ENCODE measurements around the gene RNF166.

The RNF166 gene

DNA sequence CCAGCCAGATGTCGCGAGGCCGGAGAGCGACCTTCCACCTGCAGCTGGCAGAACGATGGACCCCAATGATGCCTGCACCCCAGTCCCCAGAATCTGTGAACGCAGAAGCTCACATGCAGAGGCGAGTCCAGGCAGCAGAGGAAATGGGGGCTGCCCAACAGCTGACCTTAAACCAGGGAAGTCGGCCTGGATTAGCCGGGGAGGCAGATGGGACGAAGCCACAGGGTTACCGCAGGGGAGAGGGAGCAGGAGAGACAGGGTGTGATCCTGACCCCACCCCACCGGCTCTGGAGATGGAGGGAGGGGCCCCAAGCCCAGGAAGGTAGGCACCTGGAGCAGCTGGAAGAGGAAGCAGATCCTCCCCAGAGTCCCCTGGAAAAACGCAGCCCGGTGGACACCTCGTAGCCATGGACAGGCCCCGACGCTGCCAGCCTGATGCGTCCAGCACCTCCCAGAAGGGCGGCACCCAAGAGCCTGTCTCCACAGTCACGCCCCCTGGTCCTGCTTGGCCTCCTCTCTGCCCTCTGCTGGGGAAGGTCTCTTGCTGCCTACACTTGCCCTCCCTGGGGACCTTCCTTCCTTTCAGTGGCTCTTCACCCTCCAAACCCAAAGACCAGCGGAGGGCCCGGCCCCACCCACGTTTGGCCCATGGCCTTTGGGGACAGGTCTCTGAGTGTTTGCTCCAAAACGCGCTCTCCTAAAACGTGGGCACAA lies 41.5 kb upstream of the RNF166 start:
- no peak overlapping the region for H3K4me3 ChIP-seq (ENCODE audit: low read length)
- no peak overlapping the region for H3K9ac ChIP-seq (ENCODE audit: low read length)
- DNase-seq = peak; percentile 27
- no peaks in the 10 kb centered on the region; the same call in 1 of the 2 replicates for H3K36me3 ChIP-seq (replicated peaks; ENCODE audit: insufficient read depth, low read length)
- no peak for TF ChIP-seq EZH2 (optimal IDR thresholded peaks at IDR 0.05; ENCODE audit: low read depth, low read length)
- TF ChIP-seq, protein P1, sequence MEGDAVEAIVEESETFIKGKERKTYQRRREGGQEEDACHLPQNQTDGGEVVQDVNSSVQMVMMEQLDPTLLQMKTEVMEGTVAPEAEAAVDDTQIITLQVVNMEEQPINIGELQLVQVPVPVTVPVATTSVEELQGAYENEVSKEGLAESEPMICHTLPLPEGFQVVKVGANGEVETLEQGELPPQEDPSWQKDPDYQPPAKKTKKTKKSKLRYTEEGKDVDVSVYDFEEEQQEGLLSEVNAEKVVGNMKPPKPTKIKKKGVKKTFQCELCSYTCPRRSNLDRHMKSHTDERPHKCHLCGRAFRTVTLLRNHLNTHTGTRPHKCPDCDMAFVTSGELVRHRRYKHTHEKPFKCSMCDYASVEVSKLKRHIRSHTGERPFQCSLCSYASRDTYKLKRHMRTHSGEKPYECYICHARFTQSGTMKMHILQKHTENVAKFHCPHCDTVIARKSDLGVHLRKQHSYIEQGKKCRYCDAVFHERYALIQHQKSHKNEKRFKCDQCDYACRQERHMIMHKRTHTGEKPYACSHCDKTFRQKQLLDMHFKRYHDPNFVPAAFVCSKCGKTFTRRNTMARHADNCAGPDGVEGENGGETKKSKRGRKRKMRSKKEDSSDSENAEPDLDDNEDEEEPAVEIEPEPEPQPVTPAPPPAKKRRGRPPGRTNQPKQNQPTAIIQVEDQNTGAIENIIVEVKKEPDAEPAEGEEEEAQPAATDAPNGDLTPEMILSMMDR (IDR thresholded peaks at IDR 0.05; ENCODE audit: low read length) = peak; percentile 23; the same call in 1 of the 2 replicates
- no peak for TF ChIP-seq EZH2phosphoT487 (IDR thresholded peaks at IDR 0.05; ENCODE audit: low read length)
- H3K4me2 ChIP-seq (ENCODE audit: low read depth, low read length) = no peak overlapping the region
- no peak overlapping the region for H2AFZ ChIP-seq (ENCODE audit: low read length)
- 0 out of 2 replicates have a peak, but pooled peaks cover 3% of the 10 kb centered on the region for H4K20me1 ChIP-seq (ENCODE audit: insufficient read depth, low read length)
- no peak overlapping the region for H3K27ac ChIP-seq (ENCODE audit: low read length)
- H3K9me3 ChIP-seq (replicated peaks; ENCODE audit: insufficient read depth, low read length) = no peaks in the 10 kb centered on the region
- H3F3A ChIP-seq (ENCODE audit: insufficient read depth, low read length) = no peaks in the 10 kb centered on the region
- no peaks in the 10 kb centered on the region for H3K4me1 ChIP-seq (ENCODE audit: low read length)
- H3K27me3 ChIP-seq (replicated peaks; ENCODE audit: insufficient read depth, low read length) = no peaks in the 10 kb centered on the region
- peaks cover 74% of the 10 kb centered on the region for H3K79me2 ChIP-seq (ENCODE audit: low read length)
- H3K9me2 ChIP-seq (replicated peaks; ENCODE audit: insufficient read depth, low read length) = no peaks in the 10 kb centered on the region

DNA sequence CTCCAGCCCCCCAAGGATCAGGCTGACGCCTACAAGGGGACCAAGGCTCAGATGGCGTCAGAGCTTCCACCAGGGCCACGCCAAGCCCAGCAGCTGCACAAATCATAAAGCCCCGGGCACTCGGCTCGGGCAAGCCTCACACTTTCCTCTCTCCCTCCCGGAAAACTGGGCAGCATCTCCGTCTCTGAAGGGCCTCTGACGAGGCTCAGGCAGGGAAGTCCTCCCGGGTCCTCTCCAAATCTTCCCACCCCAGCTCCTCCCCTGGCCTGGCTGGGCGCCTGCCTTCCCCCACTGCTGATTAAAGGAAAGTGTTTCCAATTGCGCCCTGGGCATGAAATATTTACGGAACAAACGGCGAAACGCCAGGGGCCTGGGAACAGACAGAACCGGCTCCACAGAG lies 40.3 kb upstream of the RNF166 start:
- peaks cover 61% of the 10 kb centered on the region for H3K79me2 ChIP-seq (ENCODE audit: low read length)
- no peaks in the 10 kb centered on the region for H3K4me1 ChIP-seq (ENCODE audit: low read length)
- H3K9me2 ChIP-seq (replicated peaks; ENCODE audit: insufficient read depth, low read length) = no peaks in the 10 kb centered on the region
- no peaks in the 10 kb centered on the region for H3K9me3 ChIP-seq (replicated peaks; ENCODE audit: insufficient read depth, low read length)
- H3K27me3 ChIP-seq (replicated peaks; ENCODE audit: insufficient read depth, low read length) = no peaks in the 10 kb centered on the region
- no peak overlapping the region for H3K9ac ChIP-seq (ENCODE audit: low read length)
- no peaks in the 10 kb centered on the region for H3K36me3 ChIP-seq (replicated peaks; ENCODE audit: insufficient read depth, low read length)
- H2AFZ ChIP-seq (ENCODE audit: low read length) = no peak overlapping the region
- no peak overlapping the region for H3K27ac ChIP-seq (ENCODE audit: low read length)
- H4K20me1 ChIP-seq (ENCODE audit: insufficient read depth, low read length) = 0 out of 2 replicates have a peak, but pooled peaks cover 3% of the 10 kb centered on the region
- DNase-seq = no peak
- H3K4me3 ChIP-seq (ENCODE audit: low read length) = no peak overlapping the region
- H3K4me2 ChIP-seq (ENCODE audit: low read depth, low read length) = no peak overlapping the region
- H3F3A ChIP-seq (ENCODE audit: insufficient read depth, low read length) = no peaks in the 10 kb centered on the region
- TF ChIP-seq EZH2 (optimal IDR thresholded peaks at IDR 0.05; ENCODE audit: low read depth, low read length) = no peak
- no peak for TF ChIP-seq EZH2phosphoT487 (IDR thresholded peaks at IDR 0.05; ENCODE audit: low read length)
- TF ChIP-seq, protein P1 (IDR thresholded peaks at IDR 0.05; ENCODE audit: low read length) = no peak

DNA sequence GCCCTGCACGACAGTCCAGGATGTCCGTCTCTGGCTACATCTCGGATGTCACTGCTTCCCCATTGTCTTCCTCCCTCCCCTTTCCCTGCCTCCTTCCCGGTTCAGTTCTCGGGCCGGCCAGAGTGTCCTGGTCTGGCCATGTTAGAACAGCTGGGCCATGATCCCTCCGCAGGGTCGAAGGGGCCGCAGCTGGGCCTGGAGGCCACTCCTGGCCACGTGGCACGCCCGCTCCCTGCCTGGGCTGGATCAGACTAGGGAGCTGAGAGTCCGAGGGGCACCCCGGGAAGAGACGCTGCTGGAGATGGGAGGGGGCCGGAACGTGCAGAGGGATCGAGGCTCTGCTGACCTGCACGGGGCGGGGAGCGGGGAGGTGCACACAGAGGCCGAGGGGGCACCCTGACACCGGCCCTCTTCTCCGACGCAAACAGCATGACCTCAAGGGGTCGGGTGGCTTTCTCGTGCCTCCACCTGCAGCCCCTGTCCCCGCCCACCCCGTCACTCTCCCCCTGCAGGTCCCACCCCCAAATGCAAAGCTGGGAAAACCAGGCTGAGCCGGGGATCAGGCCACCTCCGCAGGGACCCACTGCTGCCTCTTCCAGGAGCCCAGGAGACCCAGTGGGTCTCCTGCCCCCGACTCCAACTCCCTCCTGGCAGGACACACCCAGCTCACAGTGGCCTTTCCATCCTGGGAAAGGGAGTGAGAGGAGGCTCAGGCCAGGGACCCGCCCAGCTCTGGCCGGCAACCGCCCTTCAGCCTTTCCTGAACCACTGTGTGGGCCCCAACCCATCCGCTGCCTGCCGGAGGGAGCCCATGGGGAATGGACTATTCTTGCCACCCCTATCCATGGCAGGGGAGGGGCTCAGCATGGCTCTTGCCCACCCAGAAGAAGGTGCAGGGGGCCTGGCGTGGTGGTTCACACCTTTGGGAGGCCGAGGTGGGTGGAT lies 38.6 kb upstream of the RNF166 start:
- no peaks in the 10 kb centered on the region for H3K27me3 ChIP-seq (replicated peaks; ENCODE audit: insufficient read depth, low read length)
- H4K20me1 ChIP-seq (ENCODE audit: insufficient read depth, low read length) = 0 out of 2 replicates have a peak, but pooled peaks cover 3% of the 10 kb centered on the region
- H3K79me2 ChIP-seq (ENCODE audit: low read length) = peaks cover 48% of the 10 kb centered on the region
- H3K9me3 ChIP-seq (replicated peaks; ENCODE audit: insufficient read depth, low read length) = no peaks in the 10 kb centered on the region
- no peak overlapping the region for H2AFZ ChIP-seq (ENCODE audit: low read length)
- DNase-seq = no peak
- H3F3A ChIP-seq (ENCODE audit: insufficient read depth, low read length) = no peaks in the 10 kb centered on the region
- H3K36me3 ChIP-seq (replicated peaks; ENCODE audit: insufficient read depth, low read length) = no peaks in the 10 kb centered on the region
- no peak overlapping the region for H3K4me3 ChIP-seq (ENCODE audit: low read length)
- no peak overlapping the region for H3K9ac ChIP-seq (ENCODE audit: low read length)
- no peak overlapping the region for H3K27ac ChIP-seq (ENCODE audit: low read length)
- H3K4me2 ChIP-seq (ENCODE audit: low read depth, low read length) = no peak overlapping the region
- no peaks in the 10 kb centered on the region for H3K4me1 ChIP-seq (ENCODE audit: low read length)
- TF ChIP-seq, protein P1 (IDR thresholded peaks at IDR 0.05; ENCODE audit: low read length) = no peak
- no peak for TF ChIP-seq EZH2phosphoT487 (IDR thresholded peaks at IDR 0.05; ENCODE audit: low read length)
- no peak for TF ChIP-seq EZH2 (optimal IDR thresholded peaks at IDR 0.05; ENCODE audit: low read depth, low read length)
- no peaks in the 10 kb centered on the region for H3K9me2 ChIP-seq (replicated peaks; ENCODE audit: insufficient read depth, low read length)

Measured in MM.1S (cell line).